H9 (cell line): ENCODE results near the gene ARL13A. TPM values are rescaled to one million over a fixed set of nuclear protein-coding genes. Genes with fewer than 3 reads are reported as not detected.

Experiments used
- DNase-seq: peaks from one replicate; pipeline ENCODE4 v3.0.0-alpha.2; 2017
- H2AFZ ChIP-seq: one replicate; pipeline ENCODE4 v1.6.1; 2013; ENCODE audit warnings: mild to moderate bottlenecking, low read length, control low read depth, moderate library complexity
- H2AK5ac ChIP-seq: 2 replicates; pipeline ENCODE4 v1.6.1; 2013; ENCODE audit warnings: low read length, control low read depth, mixed read lengths; ENCODE audit not compliant: insufficient read length
- H2BK120ac ChIP-seq: one replicate; pipeline ENCODE4 v1.6.1; 2013; ENCODE audit warnings: low read depth, mild to moderate bottlenecking, low read length, control low read depth, inconsistent platforms; ENCODE audit not compliant: poor library complexity, severe bottlenecking
- H2BK12ac ChIP-seq: 2 replicates; pipeline ENCODE4 v1.6.1; 2013; ENCODE audit warnings: low read length, control low read depth, mixed read lengths, low read depth; ENCODE audit not compliant: insufficient read length
- H2BK15ac ChIP-seq: 2 replicates; pipeline ENCODE4 v1.6.1; 2013; ENCODE audit warnings: low read depth, low read length, control low read depth
- H2BK20ac ChIP-seq: one replicate; pipeline ENCODE4 v1.6.1; 2013; ENCODE audit warnings: low read depth, mild to moderate bottlenecking, low read length, control low read depth, inconsistent platforms; ENCODE audit not compliant: poor library complexity, severe bottlenecking
- H2BK5ac ChIP-seq: 2 replicates; pipeline ENCODE4 v1.6.1; 2013; ENCODE audit warnings: low read length, control low read depth, mixed read lengths; ENCODE audit not compliant: insufficient read length
- H3K14ac ChIP-seq: 2 replicates; pipeline ENCODE4 v1.6.1; 2013; ENCODE audit warnings: low read length, control low read depth; ENCODE audit not compliant: insufficient read depth
- H3K18ac ChIP-seq: 2 replicates; pipeline ENCODE4 v1.6.1; 2013; ENCODE audit warnings: low read depth, mild to moderate bottlenecking, mixed read lengths, low read length, control low read depth; ENCODE audit not compliant: insufficient read length
- H3K23ac ChIP-seq: 2 replicates; pipeline ENCODE4 v1.6.1; 2013; ENCODE audit warnings: low read length, control low read depth, mixed read lengths, low read depth; ENCODE audit not compliant: insufficient read length
- H3K23me2 ChIP-seq: 2 replicates; pipeline ENCODE4 v1.6.1; 2013; ENCODE audit warnings: low read depth, mild to moderate bottlenecking, mixed read lengths, low read length, control low read depth; ENCODE audit not compliant: insufficient read length, poor library complexity, severe bottlenecking
- H3K27ac ChIP-seq: 2 replicates; pipeline ENCODE4 v1.5.1; 2013; ENCODE audit warnings: low read length, control low read depth, mixed read lengths, low read depth; ENCODE audit not compliant: insufficient read length
- H3K27me3 ChIP-seq: 2 replicates; pipeline ENCODE4 v1.6.1; 2013; ENCODE audit warnings: low read length, control low read depth, inconsistent platforms; ENCODE audit not compliant: insufficient read depth
- H3K4ac ChIP-seq: 2 replicates; pipeline ENCODE4 v1.6.1; 2013; ENCODE audit warnings: low read depth, mild to moderate bottlenecking, control low read depth, inconsistent platforms, low read length, moderate library complexity
- H3K4me1 ChIP-seq: 2 replicates; pipeline ENCODE4 v1.6.1; 2013; ENCODE audit warnings: low read length, control low read depth, inconsistent platforms; ENCODE audit not compliant: insufficient read depth
- H3K4me2 ChIP-seq: 2 replicates; pipeline ENCODE4 v1.6.1; 2013; ENCODE audit warnings: low read length, control low read depth, mixed read lengths; ENCODE audit not compliant: insufficient read length, insufficient read depth
- H3K56ac ChIP-seq: 2 replicates; pipeline ENCODE4 v1.6.1; 2013; ENCODE audit warnings: low read depth, mild to moderate bottlenecking, mixed read lengths, low read length, control low read depth; ENCODE audit not compliant: insufficient read length
- H3K79me1 ChIP-seq: 2 replicates; pipeline ENCODE4 v1.6.1; 2013; ENCODE audit warnings: low read depth, mild to moderate bottlenecking, moderate library complexity, low read length, control low read depth, inconsistent platforms; ENCODE audit not compliant: insufficient read depth, poor library complexity, severe bottlenecking
- H3K79me2 ChIP-seq: 2 replicates; pipeline ENCODE4 v1.6.1; 2013; ENCODE audit warnings: low read length, control low read depth, inconsistent platforms; ENCODE audit not compliant: insufficient read depth
- H3K9ac ChIP-seq: 2 replicates; pipeline ENCODE4 v1.6.1; 2013; ENCODE audit warnings: low read length, control low read depth, mixed read lengths; ENCODE audit not compliant: insufficient read length; ENCODE audit errors: extremely low read depth
- H3K9me3 ChIP-seq: one replicate; pipeline ENCODE4 v1.6.1; 2013; ENCODE audit warnings: low read depth, low read length, inconsistent platforms; ENCODE audit not compliant: control insufficient read depth
- H3T11ph ChIP-seq: one replicate; pipeline ENCODE4 v1.6.1; 2013; ENCODE audit warnings: mild to moderate bottlenecking, low read length, control low read depth, inconsistent platforms
- H4K20me1 ChIP-seq: one replicate; pipeline ENCODE4 v1.6.1; 2013; ENCODE audit not compliant: control insufficient read depth, insufficient read length, insufficient read depth
- H4K5ac ChIP-seq: 2 replicates; pipeline ENCODE4 v1.6.1; 2013; ENCODE audit warnings: low read depth, mild to moderate bottlenecking, mixed read lengths, low read length, control low read depth; ENCODE audit not compliant: insufficient read length
- H4K8ac ChIP-seq: replicated peaks from 2 replicates; pipeline ENCODE4 v1.6.1; 2013; ENCODE audit warnings: low read length, control low read depth, mixed read lengths, low read depth; ENCODE audit not compliant: insufficient read length
- H4K91ac ChIP-seq: 2 replicates; pipeline ENCODE4 v1.6.1; 2013; ENCODE audit warnings: low read depth, mild to moderate bottlenecking, moderate library complexity, mixed read lengths, low read length, control low read depth; ENCODE audit not compliant: insufficient read length
- H3K27ac Mint-ChIP-seq, 3 experiments: 2 replicates in 2 of 3; 3 replicates in 1 of 3; pipeline ENCODE4 v1.8.0; 2020 to 2021; ENCODE audit warnings: mixed read lengths in 3 of 3, mild to moderate bottlenecking in 1 of 3, moderate library complexity in 1 of 3
- H3K27me3 Mint-ChIP-seq: 2 replicates; pipeline ENCODE4 v1.8.0; 2021; ENCODE audit warnings: low read depth, mild to moderate bottlenecking, moderate library complexity, mixed read lengths
- H3K36me3 Mint-ChIP-seq, 3 experiments: 2 replicates in 2 of 3; 3 replicates in 1 of 3; pipeline ENCODE4 v1.8.0; 2020 to 2021; ENCODE audit warnings: low read depth in 3 of 3, mixed read lengths in 3 of 3; ENCODE audit not compliant: insufficient read depth in 1 of 3
- H3K4me1 Mint-ChIP-seq, 2 experiments: 2 replicates each; pipeline ENCODE4 v1.8.0; 2020; ENCODE audit warnings: mixed read lengths in 2 of 2
- H3K4me3 Mint-ChIP-seq, 2 experiments: 2 replicates in 1 of 2; 3 replicates in 1 of 2; pipeline ENCODE4 v1.8.0; 2020 to 2021; ENCODE audit warnings: mild to moderate bottlenecking in 2 of 2, mixed read lengths in 2 of 2, moderate library complexity in 1 of 2
- H3K9me3 Mint-ChIP-seq, 2 experiments: 2 replicates in 1 of 2; 3 replicates in 1 of 2; pipeline ENCODE4 v1.8.0; 2020; ENCODE audit warnings: mild to moderate bottlenecking in 2 of 2, mixed read lengths in 2 of 2, moderate library complexity in 1 of 2
- WGBS: extraction: QIAGEN DNeasy Blood & Tissue Kit; methylation state at CpG from one replicate; pipeline ENCODE4 v1.1.7; 2013; ENCODE audit warnings: missing lambda C conversion rate, low lambda C conversion rate, mixed read lengths; ENCODE audit not compliant: insufficient read length; ENCODE audit errors: extremely low coverage; 5-methylcytosine and 5-hydroxymethylcytosine counted together
- total RNA-seq: library from RNA; stranded (reverse); gene quantifications from 2 replicates; pipeline ENCODE4 v1.2.1, GENCODE V29; 2021
- TF ChIP-seq, protein P1 (sequence below): fragments of 200-600 bp; sonication (generic); conservative IDR thresholded peaks from 3 replicates; pipeline ENCODE4 v1.8.0; 2021; ENCODE audit warnings: antibody characterized with exemption, mild to moderate bottlenecking

ARL13A gene
- total RNA-seq, 1 experiment from 2014 or later, result not detected

DNA sequence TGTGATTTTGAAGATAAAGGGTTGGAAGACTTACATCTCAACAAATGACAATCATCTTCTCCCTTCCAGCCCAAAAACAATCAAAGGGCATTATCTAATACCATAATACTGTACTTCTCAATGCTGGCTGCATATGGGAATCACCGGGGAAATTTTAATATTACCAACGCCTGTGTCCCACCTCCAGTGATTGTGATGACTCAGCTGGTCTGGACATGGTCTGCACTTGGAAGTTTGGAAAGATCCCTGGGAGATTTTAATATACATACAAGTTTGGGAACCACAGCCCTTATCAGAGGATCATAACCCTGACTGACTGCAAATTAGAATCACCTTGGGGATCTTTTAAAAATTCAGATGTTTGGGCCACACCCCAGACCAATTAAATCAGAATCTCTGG is 29.9 kb downstream of the ARL13A start:
- H3K9me3 Mint-ChIP-seq, result peaks cover 46 to 50% of the 10 kb centered on the region in 2 experiments
- WGBS, result no CpG with 5 or more reads among the region's 2 CpGs
- peaks cover 3 to 13% (median 3%) of the 10 kb centered on the region in 3 experiments; a peak in 5 of 7 replicates for H3K36me3 Mint-ChIP-seq

More for the DNA sequence above, 29.9 kb downstream of the ARL13A start:
- H3K27ac ChIP-seq, result no peak overlapping the region
- H3K79me2 ChIP-seq, result no peaks in the 10 kb centered on the region
- Mint-ChIP-seq H3K4me3 (no peak overlapping the region), H3K4me1 (no peaks in the 10 kb centered on the region), H3K27me3 (no peaks in the 10 kb centered on the region), H3K27ac (no peak overlapping the region)
- no peaks in the 10 kb centered on the region for H3K79me1 ChIP-seq
- H2BK15ac ChIP-seq, result no peak overlapping the region
- H3K4me2 ChIP-seq, result no peak overlapping the region
- no peak overlapping the region for H3K14ac ChIP-seq
- no peak overlapping the region for H4K5ac ChIP-seq
- H3K23ac ChIP-seq, result no peak overlapping the region
- DNase-seq, result no peak
- H2AK5ac ChIP-seq, result no peak overlapping the region
- no peak overlapping the region for H3T11ph ChIP-seq
- H2BK120ac ChIP-seq, result no peak overlapping the region
- peaks cover 30% of the 10 kb centered on the region for H3K9me3 ChIP-seq
- H3K23me2 ChIP-seq, result no peaks in the 10 kb centered on the region
- H4K20me1 ChIP-seq, result no peaks in the 10 kb centered on the region
- no peaks in the 10 kb centered on the region for H3K4me1 ChIP-seq
- no peak overlapping the region for H3K4ac ChIP-seq
- no peak overlapping the region for H3K18ac ChIP-seq
- H3K9ac ChIP-seq, result no peak overlapping the region
- H4K91ac ChIP-seq, result no peak overlapping the region
- H2BK12ac ChIP-seq, result no peak overlapping the region
- H2BK20ac ChIP-seq, result no peak overlapping the region
- no peak overlapping the region for H3K56ac ChIP-seq
- TF ChIP-seq, protein P1, sequence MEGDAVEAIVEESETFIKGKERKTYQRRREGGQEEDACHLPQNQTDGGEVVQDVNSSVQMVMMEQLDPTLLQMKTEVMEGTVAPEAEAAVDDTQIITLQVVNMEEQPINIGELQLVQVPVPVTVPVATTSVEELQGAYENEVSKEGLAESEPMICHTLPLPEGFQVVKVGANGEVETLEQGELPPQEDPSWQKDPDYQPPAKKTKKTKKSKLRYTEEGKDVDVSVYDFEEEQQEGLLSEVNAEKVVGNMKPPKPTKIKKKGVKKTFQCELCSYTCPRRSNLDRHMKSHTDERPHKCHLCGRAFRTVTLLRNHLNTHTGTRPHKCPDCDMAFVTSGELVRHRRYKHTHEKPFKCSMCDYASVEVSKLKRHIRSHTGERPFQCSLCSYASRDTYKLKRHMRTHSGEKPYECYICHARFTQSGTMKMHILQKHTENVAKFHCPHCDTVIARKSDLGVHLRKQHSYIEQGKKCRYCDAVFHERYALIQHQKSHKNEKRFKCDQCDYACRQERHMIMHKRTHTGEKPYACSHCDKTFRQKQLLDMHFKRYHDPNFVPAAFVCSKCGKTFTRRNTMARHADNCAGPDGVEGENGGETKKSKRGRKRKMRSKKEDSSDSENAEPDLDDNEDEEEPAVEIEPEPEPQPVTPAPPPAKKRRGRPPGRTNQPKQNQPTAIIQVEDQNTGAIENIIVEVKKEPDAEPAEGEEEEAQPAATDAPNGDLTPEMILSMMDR, result no peak
- H4K8ac ChIP-seq, result no peak overlapping the region
- no peak overlapping the region for H2AFZ ChIP-seq
- H3K27me3 ChIP-seq, result no peaks in the 10 kb centered on the region
- H2BK5ac ChIP-seq, result no peak overlapping the region
